Measurements from ENCODE around the gene PCAT6. TPM values are rescaled to one million over a fixed set of nuclear protein-coding genes. Genes with fewer than 3 reads are reported as not detected.
A peak's percentile ranks its signal among the peaks of the same experiment; 100 is the strongest.

PCAT6 gene
- total RNA-seq, 1 donor from 2014 or later: not detected

DNA sequence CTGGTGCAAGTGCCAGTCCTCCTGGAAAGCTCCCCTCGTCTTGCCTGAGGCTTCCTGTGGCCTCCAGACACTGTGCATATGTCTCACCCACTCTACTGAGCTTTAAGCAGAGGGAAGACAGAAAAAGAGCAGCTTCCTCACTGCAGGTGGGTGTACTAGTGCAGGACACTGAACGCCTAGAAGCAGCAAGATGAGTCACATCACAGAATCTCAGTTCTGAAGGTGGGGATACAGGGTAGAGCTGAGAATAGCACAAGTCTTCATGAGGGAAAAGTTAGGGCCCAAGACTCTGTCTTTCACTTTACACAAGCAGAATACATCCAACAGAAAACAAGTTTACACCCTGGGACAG, 37.4 kb downstream of the PCAT6 start:
- peaks cover 5% of the 10 kb centered on the region for H3K4me1 Mint-ChIP-seq
- no peaks in the 10 kb centered on the region for H4K20me1 ChIP-seq (ENCODE audit: low read depth)
- H3K27me3 Mint-ChIP-seq (ENCODE audit: insufficient read depth, low read depth): peaks cover 2% of the 10 kb centered on the region
- H3K36me3 Mint-ChIP-seq: no peaks in the 10 kb centered on the region
- H2AFZ ChIP-seq (replicated peaks): no peak overlapping the region
- no peaks in the 10 kb centered on the region for H3K36me3 ChIP-seq
- H3K27ac ChIP-seq: no peak overlapping the region
- no peak overlapping the region for H3K4me2 ChIP-seq
- H3K4me3 Mint-ChIP-seq: no peak overlapping the region
- no peak overlapping the region for H3K27ac Mint-ChIP-seq
- H3K4me1 ChIP-seq: peaks cover 3% of the 10 kb centered on the region
- H3F3A ChIP-seq (ENCODE audit: low read depth): peaks cover 11% of the 10 kb centered on the region
- no peak for TF ChIP-seq EZH2 (IDR thresholded peaks at IDR 0.05)
- TF ChIP-seq, protein P1, sequence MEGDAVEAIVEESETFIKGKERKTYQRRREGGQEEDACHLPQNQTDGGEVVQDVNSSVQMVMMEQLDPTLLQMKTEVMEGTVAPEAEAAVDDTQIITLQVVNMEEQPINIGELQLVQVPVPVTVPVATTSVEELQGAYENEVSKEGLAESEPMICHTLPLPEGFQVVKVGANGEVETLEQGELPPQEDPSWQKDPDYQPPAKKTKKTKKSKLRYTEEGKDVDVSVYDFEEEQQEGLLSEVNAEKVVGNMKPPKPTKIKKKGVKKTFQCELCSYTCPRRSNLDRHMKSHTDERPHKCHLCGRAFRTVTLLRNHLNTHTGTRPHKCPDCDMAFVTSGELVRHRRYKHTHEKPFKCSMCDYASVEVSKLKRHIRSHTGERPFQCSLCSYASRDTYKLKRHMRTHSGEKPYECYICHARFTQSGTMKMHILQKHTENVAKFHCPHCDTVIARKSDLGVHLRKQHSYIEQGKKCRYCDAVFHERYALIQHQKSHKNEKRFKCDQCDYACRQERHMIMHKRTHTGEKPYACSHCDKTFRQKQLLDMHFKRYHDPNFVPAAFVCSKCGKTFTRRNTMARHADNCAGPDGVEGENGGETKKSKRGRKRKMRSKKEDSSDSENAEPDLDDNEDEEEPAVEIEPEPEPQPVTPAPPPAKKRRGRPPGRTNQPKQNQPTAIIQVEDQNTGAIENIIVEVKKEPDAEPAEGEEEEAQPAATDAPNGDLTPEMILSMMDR (IDR thresholded peaks at IDR 0.05): no peak
- no peak for TF ChIP-seq EZH2phosphoT487 (IDR thresholded peaks at IDR 0.05)
- no peak overlapping the region for H3K4me3 ChIP-seq
- no peak overlapping the region for H3K9ac ChIP-seq
- no peaks in the 10 kb centered on the region for H3K27me3 ChIP-seq
- H3K9me3 ChIP-seq (ENCODE audit: low read depth): no peaks in the 10 kb centered on the region
- H3K79me2 ChIP-seq (ENCODE audit: low read depth): peaks cover 3% of the 10 kb centered on the region
- H3K9me3 Mint-ChIP-seq: no peaks in the 10 kb centered on the region
- no peak for DNase-seq (ENCODE audit: low spot score)

DNA sequence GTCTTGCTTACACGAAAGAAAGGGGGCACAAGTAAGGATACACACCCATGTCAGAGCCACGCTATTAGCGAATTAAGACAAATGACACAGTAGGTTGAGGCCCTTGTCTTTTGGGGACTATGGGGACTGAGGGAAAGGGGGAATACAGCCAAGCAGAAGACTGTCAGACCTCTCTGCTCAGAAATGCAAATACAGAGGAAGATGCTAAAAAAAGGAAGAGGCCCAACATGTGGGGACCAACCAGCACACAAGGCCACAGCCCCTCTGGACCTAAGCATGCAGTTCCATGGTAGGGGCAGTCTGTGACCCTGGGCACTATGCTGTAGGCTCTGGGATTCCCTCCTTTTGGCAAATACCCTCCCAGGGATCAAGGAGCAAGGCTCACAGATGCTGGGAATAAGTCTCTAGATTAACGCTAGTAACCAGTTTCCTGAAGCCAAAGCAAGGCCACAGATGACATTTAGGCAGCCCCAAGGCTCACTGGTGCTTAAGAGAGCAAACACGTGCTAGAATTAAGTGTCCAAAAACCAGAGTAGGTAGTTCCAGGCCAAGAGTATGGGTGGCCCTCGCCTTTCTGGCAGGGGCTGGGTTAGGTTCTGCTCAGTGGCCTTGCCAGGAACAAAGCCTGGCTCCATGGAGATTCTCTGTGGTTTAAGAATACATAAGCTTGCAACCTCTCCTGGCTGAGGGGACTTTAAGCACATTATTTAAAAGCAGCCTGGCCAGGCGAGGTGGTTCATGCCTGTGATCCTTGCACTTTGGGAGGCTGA, 40.0 kb downstream of the PCAT6 start:
- peaks cover 4% of the 10 kb centered on the region for H3K36me3 Mint-ChIP-seq
- H3K36me3 ChIP-seq: no peaks in the 10 kb centered on the region
- no peak overlapping the region for H3K4me3 ChIP-seq
- H3K27me3 ChIP-seq: no peaks in the 10 kb centered on the region
- no peaks in the 10 kb centered on the region for H4K20me1 ChIP-seq (ENCODE audit: low read depth)
- no peaks in the 10 kb centered on the region for H3K4me1 ChIP-seq
- peaks cover 3% of the 10 kb centered on the region for H3K4me1 Mint-ChIP-seq
- H3K27me3 Mint-ChIP-seq (ENCODE audit: insufficient read depth, low read depth): no peaks in the 10 kb centered on the region
- no peaks in the 10 kb centered on the region for H3K9me3 Mint-ChIP-seq
- no peak overlapping the region for H3K4me2 ChIP-seq
- TF ChIP-seq EZH2phosphoT487 (IDR thresholded peaks at IDR 0.05): no peak
- TF ChIP-seq, protein P1 (IDR thresholded peaks at IDR 0.05): no peak
- TF ChIP-seq EZH2 (IDR thresholded peaks at IDR 0.05): no peak
- no peak overlapping the region for H2AFZ ChIP-seq (replicated peaks)
- H3K9ac ChIP-seq: no peak overlapping the region
- H3K9me3 ChIP-seq (ENCODE audit: low read depth): no peaks in the 10 kb centered on the region
- H3K27ac ChIP-seq: no peak overlapping the region
- H3K4me3 Mint-ChIP-seq: peak overlapping the region; percentile 21
- H3F3A ChIP-seq (ENCODE audit: low read depth): peaks cover 10% of the 10 kb centered on the region
- peaks cover 3% of the 10 kb centered on the region for H3K79me2 ChIP-seq (ENCODE audit: low read depth)
- no peak for DNase-seq (ENCODE audit: low spot score)
- no peak overlapping the region for H3K27ac Mint-ChIP-seq

DNA sequence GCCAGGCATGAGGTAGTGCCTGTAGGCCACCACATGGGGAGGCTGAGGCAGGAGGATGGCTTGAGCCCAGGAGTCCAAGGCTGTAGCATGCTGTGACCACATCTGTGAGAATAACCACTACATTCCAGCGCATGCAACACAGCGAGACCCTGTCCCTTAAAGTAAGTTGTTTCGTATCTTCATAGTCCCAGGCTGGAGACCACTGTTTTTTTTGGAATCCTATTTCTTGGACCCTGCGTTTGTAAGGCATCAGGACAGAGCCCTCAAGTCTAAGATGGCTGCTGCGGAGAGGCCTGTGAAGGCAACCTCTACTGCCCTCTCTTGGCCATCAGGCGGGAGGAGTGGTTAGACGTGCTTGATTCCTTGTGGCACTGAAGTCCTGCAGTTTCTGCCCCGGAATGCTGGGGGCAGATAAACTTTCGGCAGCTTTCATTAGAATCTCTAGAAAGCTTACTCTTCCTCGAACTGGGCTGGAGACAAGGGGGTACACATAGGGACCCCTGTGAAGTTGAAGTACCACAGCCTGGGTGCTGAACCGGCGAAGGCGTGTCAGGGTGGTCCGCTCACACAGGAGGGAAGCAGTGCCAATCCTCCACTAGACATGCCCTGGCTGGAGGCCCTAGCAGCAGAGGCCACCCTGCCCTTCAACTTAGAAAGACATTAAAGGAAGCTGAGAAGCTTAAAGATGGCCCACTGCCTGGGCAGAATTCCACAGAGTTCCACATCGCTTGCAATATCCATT, 41.6 kb downstream of the PCAT6 start:
- H3K79me2 ChIP-seq (ENCODE audit: low read depth): peaks cover 3% of the 10 kb centered on the region
- Mint-ChIP-seq H3K36me3 (peaks cover 6% of the 10 kb centered on the region), H3K9me3 (no peaks in the 10 kb centered on the region), H3K27ac (no peak overlapping the region), H3K4me3 (no peak overlapping the region), H3K4me1 (no peaks in the 10 kb centered on the region), H3K27me3 (ENCODE audit: insufficient read depth, low read depth) (peaks cover 2% of the 10 kb centered on the region)
- no peak overlapping the region for H3K27ac ChIP-seq
- H3K4me3 ChIP-seq: no peak overlapping the region
- H3K4me1 ChIP-seq: no peaks in the 10 kb centered on the region
- no peak for TF ChIP-seq EZH2phosphoT487 (IDR thresholded peaks at IDR 0.05)
- TF ChIP-seq, protein P1 (IDR thresholded peaks at IDR 0.05): peak; percentile 70
- no peak overlapping the region for H3K9ac ChIP-seq
- H3K36me3 ChIP-seq: no peaks in the 10 kb centered on the region
- no peaks in the 10 kb centered on the region for H4K20me1 ChIP-seq (ENCODE audit: low read depth)
- H3F3A ChIP-seq (ENCODE audit: low read depth): peaks cover 10% of the 10 kb centered on the region
- no peak overlapping the region for H3K4me2 ChIP-seq
- no peaks in the 10 kb centered on the region for H3K27me3 ChIP-seq
- H2AFZ ChIP-seq (replicated peaks): no peak overlapping the region
- H3K9me3 ChIP-seq (ENCODE audit: low read depth): no peaks in the 10 kb centered on the region
- peak; percentile 82 for DNase-seq (ENCODE audit: low spot score)

All from neural progenitor cell (in vitro differentiated cells).